ENCODE results near the gene CSK.
A peak's percentile ranks its signal among the peaks of the same experiment; 100 is the strongest.

Gene CSK

DNA sequence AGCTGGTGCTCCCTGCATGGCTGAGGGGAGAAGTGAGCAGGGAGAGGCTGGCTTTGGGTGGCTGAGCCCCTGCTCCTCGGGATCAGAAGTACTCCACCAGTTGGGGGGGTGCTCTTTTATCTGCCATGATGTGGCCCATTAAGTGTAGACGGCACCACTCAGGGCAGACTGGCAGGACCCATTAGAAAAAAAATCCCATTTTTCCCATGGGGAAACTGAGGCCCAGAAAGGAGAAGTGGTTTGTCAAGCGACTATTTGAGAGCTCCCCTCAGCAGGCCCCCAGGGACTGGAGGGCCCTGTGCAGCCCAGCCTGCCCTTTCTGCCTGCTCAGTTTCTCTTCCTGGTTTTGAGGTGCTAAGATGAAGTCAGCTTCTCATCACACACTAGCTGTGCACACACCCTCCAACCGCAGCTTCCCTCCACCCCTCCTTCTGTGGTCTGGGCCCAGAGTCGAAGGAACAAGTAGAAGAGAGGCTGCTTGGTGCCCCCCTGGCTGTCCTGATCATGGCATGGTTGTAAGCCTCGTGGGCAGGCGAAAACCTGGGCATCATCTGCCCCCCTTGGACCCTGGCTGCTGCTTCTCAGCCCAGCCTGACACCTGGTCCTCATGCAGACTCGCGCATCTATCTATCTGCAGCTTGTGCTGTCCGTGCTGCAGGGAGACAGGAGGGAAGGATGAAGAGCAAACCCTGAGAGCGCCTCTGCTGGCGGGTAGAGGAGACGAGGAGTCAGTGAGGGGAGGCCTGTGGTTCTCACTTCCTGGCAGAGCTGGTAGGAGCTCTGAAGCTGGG is 5.6 kb downstream of the CSK start:
- Mint-ChIP-seq H3K27me3 (ENCODE audit: low read depth) (no peaks in the 10 kb centered on the region), H3K4me3 (peak overlapping the region; percentile 88), H3K36me3 (ENCODE audit: low read depth) (peaks cover 77% of the 10 kb centered on the region), H3K27ac (peak overlapping the region; percentile 98), H3K4me1 (ENCODE audit: low read depth) (peaks cover 63% of the 10 kb centered on the region), H3K9me3 (no peaks in the 10 kb centered on the region)
- peak; percentile 93 for DNase-seq (ENCODE audit: low spot score)

DNA sequence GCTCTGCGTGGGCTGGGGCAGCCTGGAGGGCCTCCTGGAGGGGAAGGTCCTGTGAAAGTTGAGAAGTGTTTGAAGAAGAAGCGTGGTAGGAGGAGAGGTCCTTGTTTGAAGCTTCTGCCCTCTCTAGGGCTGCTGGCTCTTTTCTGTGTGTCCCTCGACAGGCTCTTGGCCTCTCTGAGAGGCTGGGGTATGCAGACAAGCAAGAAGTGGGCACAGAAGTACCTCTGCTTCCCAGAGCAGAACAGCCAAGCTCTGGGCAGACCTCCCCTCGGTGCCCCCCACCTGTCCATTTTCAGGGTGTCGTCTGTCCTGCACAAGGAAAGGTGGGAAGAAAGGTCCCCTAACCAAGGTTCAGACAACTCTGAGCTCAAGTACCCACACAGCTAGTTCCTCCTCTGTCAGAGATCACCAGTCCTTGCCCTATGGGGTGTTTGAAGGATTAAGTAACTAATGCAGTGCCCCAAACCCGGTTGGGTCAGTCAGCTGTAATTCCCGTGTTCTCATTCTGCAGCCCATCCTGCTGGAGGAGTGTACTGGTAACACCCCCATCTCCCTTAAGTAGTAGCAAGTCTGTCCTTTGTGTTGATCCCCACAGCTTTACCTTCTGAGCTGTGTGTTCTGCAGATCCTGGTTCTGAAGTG is 6.3 kb downstream of the CSK start:
- no peaks in the 10 kb centered on the region for H3K9me3 Mint-ChIP-seq
- H3K4me3 Mint-ChIP-seq, result peak overlapping the region; percentile 88
- peaks cover 70% of the 10 kb centered on the region for H3K4me1 Mint-ChIP-seq (ENCODE audit: low read depth)
- no peaks in the 10 kb centered on the region for H3K27me3 Mint-ChIP-seq (ENCODE audit: low read depth)
- H3K36me3 Mint-ChIP-seq (ENCODE audit: low read depth), result peaks cover 72% of the 10 kb centered on the region
- peak; percentile 20 for DNase-seq (ENCODE audit: low spot score)
- H3K27ac Mint-ChIP-seq, result peak overlapping the region; percentile 98

DNA sequence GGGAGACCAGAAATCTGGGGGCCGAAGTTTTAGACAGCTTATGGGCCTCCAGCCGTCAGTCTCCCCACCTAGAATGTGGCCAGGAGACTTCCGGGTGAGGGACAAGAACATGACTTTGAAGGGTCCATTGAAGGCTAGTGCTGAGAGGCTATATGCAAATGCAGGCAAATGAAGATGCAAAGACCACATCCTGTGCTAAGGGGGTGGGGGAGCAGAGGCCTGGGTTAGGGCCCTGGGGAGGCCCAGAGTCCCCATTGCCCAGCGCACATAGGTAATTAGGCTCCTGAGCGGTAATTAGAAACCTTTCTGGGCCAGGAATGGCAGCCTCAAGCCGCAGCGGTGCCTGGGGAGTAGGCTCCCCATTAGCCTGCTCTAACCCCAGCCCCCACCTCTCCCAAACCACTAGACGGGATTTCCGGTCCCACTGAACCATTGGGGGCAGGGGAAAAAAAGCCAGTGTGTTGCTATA is 6.8 kb downstream of the CSK start:
- peak; percentile 70 for DNase-seq (ENCODE audit: low spot score)
- peak overlapping the region; percentile 88 for H3K4me3 Mint-ChIP-seq
- H3K27ac Mint-ChIP-seq, result peak overlapping the region; percentile 98
- H3K9me3 Mint-ChIP-seq, result no peaks in the 10 kb centered on the region
- H3K4me1 Mint-ChIP-seq (ENCODE audit: low read depth), result peaks cover 75% of the 10 kb centered on the region
- H3K27me3 Mint-ChIP-seq (ENCODE audit: low read depth), result no peaks in the 10 kb centered on the region
- H3K36me3 Mint-ChIP-seq (ENCODE audit: low read depth), result peaks cover 66% of the 10 kb centered on the region

DNA sequence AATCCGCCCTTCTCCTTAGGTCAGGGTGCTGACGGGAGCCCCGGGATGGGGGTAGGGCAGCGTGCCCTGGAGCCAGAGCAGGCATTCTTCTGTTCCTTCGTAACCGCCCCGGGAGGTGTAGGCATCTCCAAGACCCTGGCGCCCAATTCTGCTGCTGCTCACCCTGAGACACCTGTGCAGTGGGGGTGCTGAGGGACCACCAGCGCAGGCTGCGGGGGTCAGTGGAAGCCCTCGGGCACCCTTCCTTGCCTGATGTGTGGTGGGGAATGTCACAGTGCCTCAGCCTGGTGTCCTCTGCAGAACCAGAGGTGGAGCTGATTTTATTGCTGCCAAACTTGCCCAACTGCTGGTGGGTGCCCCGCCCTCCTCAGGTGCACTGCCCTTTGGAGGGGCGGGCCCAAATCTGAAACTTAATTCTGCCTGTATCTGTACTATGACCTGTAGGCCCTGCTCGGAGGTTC is 7.3 kb downstream of the CSK start:
- Mint-ChIP-seq H3K27me3 (ENCODE audit: low read depth) (no peaks in the 10 kb centered on the region), H3K27ac (peak overlapping the region; percentile 98), H3K4me3 (peak overlapping the region; percentile 88), H3K36me3 (ENCODE audit: low read depth) (peaks cover 62% of the 10 kb centered on the region), H3K9me3 (no peaks in the 10 kb centered on the region), H3K4me1 (ENCODE audit: low read depth) (peaks cover 77% of the 10 kb centered on the region)
- no peak for DNase-seq (ENCODE audit: low spot score)

DNA sequence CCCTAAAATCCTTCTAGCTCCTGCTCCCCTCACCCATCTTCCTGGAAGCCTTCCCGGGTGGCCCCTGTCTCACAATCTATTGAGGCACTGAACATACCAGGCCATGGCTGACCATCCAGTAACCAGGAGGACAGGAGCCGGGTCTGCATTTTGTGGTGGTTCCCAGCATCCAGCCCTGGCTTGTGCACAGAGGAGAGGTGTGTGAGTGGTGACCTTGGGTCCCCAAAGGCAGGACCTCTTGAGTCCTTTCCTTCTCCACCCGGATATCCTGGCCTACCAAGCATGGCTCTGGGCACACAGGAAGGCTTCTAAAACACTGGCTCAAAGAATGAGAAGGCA is 7.8 kb downstream of the CSK start:
- no peaks in the 10 kb centered on the region for H3K27me3 Mint-ChIP-seq (ENCODE audit: low read depth)
- no peak for DNase-seq (ENCODE audit: low spot score)
- H3K36me3 Mint-ChIP-seq (ENCODE audit: low read depth), result peaks cover 58% of the 10 kb centered on the region
- no peaks in the 10 kb centered on the region for H3K9me3 Mint-ChIP-seq
- H3K27ac Mint-ChIP-seq, result peak overlapping the region; percentile 98
- peaks cover 77% of the 10 kb centered on the region for H3K4me1 Mint-ChIP-seq (ENCODE audit: low read depth)
- H3K4me3 Mint-ChIP-seq, result peak overlapping the region; percentile 88

DNA sequence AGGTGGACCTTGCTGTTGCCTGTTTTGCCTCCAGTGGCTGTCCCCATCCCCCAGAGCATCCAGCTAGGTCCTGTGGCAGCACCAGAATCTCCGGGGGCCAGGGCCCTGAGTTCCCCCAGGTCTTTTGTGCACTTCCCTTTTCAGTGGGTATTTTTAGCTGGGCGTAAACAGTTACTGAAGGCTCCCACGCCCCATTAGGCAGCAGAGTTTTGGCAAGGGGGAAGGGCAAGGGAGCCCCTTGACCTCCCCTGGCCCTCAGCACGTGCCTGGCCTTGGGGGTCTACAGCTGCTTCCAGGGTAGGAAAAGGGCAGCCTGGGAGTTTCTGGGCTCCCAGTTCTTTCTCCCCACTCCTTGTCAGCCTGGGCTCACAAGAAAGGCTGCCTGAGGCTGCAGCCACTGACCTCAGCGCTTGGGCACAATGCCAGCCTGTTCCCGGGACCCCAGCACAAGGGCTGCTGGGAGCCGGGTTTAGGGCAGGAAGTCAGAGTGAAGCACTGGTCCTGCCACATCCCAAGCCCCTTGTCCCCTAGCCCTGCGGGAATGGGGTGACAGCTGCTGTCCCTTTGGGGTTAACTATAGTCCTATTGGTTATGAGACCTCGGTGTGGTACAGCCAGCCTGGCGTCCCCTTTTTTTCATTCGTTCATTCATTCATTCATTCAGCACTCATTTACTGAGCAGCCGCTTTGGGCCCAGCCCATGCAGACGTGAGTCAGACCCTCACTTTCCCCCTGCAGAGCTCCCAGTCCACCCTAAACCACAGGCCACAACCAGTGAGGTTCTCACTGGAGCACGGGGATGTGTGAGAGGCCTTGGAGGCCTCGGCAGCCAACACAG is 8.4 kb downstream of the CSK start:
- peak; percentile 56 for DNase-seq (ENCODE audit: low spot score)
- Mint-ChIP-seq H3K4me3 (peak overlapping the region; percentile 88), H3K36me3 (ENCODE audit: low read depth) (peaks cover 58% of the 10 kb centered on the region), H3K27me3 (ENCODE audit: low read depth) (no peaks in the 10 kb centered on the region), H3K9me3 (no peaks in the 10 kb centered on the region), H3K4me1 (ENCODE audit: low read depth) (peaks cover 79% of the 10 kb centered on the region), H3K27ac (peak overlapping the region; percentile 98)

DNA sequence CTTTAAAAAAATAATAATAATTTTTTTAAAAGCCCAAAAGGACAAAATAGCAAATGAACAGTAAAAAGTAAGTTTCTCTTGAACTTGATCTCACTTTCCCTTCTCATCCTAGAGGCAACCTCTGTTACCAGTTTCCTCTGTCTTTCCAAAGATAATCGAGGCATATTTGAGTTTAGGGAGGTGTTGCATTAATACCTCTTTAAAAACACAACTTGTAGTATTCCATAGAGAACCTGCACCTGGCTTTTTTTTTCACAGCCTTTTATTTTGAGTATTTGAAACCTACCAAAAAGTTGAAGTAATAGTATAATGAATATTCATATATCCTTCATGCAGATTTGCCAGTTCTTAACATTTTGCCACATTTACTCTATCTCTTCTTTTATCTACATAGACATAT is 9.1 kb downstream of the CSK start:
- peaks cover 56% of the 10 kb centered on the region for H3K36me3 Mint-ChIP-seq (ENCODE audit: low read depth)
- H3K4me1 Mint-ChIP-seq (ENCODE audit: low read depth), result peaks cover 80% of the 10 kb centered on the region
- H3K27me3 Mint-ChIP-seq (ENCODE audit: low read depth), result no peaks in the 10 kb centered on the region
- H3K9me3 Mint-ChIP-seq, result no peaks in the 10 kb centered on the region
- peak overlapping the region; percentile 76 for H3K27ac Mint-ChIP-seq
- peak overlapping the region; percentile 88 for H3K4me3 Mint-ChIP-seq
- no peak for DNase-seq (ENCODE audit: low spot score)

DNA sequence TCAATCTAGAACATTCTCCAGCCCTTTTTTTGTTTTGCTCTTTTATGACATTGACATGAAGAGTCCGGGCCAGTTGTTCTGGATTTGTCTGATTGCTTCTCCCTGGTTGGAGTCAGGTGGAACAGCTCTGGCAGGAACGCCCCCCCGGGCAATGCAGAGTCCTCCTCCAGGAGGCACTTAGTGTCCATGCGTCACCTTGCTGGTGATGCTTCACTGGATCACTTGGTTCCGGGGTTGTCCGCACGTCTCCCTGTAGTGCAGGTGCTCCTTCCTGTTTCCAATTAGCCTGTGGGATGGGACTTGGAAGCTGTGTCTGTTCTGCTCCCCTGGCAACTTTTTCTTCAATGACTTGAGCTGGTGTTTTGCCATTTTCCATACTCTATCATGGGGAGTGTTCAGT is 9.8 kb downstream of the CSK start:
- H3K9me3 Mint-ChIP-seq, result no peaks in the 10 kb centered on the region
- no peak for DNase-seq (ENCODE audit: low spot score)
- H3K27me3 Mint-ChIP-seq (ENCODE audit: low read depth), result no peaks in the 10 kb centered on the region
- H3K27ac Mint-ChIP-seq, result peak overlapping the region; percentile 76
- H3K36me3 Mint-ChIP-seq (ENCODE audit: low read depth), result peaks cover 55% of the 10 kb centered on the region
- H3K4me1 Mint-ChIP-seq (ENCODE audit: low read depth), result peaks cover 79% of the 10 kb centered on the region
- H3K4me3 Mint-ChIP-seq, result peak overlapping the region; percentile 88

DNA sequence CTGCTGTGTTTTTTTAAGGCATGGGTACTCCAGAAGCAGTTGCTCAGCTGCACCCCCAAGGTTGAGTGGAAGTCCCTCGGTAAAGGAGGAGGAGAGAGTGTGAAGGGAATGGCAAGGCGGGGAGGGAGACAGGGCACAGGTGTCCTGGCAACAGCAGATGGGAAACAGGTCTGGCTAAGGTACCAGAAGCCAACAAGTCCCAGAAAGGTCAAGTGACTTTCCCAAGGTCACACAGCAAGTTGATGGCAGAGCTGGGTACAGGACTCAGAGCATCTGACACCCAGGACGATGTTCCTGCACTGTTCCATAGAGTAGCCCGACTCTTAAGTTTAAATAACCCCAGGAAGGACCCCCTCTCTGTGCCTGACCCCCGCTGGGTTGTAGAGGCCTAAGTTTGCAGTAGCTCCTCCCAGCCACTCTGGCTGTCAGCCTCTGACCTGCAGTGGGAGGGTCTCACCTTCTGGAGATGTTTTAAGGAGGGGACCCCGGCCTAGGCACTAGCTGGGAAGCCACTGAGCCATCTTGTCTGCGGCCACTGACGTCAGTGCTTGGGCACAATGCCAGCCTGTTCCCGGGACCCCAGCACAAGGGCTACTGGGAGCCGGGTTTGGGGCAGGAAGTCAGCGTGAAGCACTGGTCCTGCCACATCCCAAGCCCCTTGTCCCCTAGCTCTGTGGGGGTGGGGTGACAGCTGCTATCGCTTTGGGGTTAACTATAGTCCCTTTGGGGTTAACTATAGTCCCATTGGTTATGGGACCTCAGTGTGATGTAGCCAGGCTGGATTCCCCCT is 10.5 kb downstream of the CSK start:
- no peak for DNase-seq (ENCODE audit: low spot score)
- Mint-ChIP-seq H3K4me3 (peak overlapping the region; percentile 88), H3K9me3 (no peaks in the 10 kb centered on the region), H3K36me3 (ENCODE audit: low read depth) (peaks cover 51% of the 10 kb centered on the region), H3K4me1 (ENCODE audit: low read depth) (peaks cover 73% of the 10 kb centered on the region), H3K27me3 (ENCODE audit: low read depth) (no peaks in the 10 kb centered on the region), H3K27ac (peak overlapping the region; percentile 72)

DNA sequence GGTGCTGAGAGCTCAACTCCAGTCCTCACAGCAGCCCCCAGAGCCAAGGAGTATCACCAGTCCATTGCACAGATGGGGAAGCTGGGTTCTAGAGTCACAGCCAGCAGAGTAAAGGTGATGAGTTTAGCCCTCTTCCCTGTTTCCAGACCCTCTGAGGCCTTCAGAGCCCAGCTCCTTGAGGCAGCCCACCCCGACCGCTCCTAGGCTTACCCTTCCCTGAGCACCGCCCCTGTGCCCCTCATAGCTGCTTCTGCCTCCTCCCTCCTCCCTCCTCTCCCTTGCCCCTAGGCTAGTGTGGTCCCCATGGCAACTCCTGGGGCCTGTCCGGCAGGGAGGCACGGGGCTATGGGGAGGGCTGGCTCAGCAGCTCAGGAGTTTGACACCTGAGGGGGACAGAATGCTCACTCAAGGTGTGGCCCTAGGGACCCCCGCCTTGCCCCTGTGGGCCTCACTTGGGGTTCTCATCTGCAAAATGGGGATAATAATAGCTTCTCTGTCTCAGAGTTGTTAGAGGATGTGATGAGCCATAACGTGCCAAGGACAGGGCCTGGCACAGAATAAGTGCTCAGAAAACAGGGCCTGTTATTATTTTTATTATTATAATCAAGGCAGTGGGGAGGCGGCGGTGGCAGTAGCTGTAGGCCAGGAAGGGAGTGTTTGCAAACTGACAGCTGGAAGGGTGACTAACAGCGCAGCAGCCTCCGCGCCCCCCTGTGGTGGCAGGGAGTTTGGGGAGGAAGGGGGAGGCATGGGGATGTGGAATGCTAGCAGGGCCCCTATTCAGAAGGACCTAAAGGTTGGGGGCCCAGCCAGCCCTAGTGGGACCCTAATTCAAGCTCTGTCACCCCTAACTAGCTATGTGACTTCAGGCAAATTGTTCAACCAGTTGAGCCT is 11.5 kb downstream of the CSK start:
- no peaks in the 10 kb centered on the region for H3K27me3 Mint-ChIP-seq (ENCODE audit: low read depth)
- H3K4me1 Mint-ChIP-seq (ENCODE audit: low read depth), result peaks cover 72% of the 10 kb centered on the region
- peak overlapping the region; percentile 63 for H3K4me3 Mint-ChIP-seq
- peak overlapping the region; percentile 56 for H3K27ac Mint-ChIP-seq
- H3K9me3 Mint-ChIP-seq, result no peaks in the 10 kb centered on the region
- peak; percentile 50 for DNase-seq (ENCODE audit: low spot score)
- H3K36me3 Mint-ChIP-seq (ENCODE audit: low read depth), result peaks cover 52% of the 10 kb centered on the region

DNA sequence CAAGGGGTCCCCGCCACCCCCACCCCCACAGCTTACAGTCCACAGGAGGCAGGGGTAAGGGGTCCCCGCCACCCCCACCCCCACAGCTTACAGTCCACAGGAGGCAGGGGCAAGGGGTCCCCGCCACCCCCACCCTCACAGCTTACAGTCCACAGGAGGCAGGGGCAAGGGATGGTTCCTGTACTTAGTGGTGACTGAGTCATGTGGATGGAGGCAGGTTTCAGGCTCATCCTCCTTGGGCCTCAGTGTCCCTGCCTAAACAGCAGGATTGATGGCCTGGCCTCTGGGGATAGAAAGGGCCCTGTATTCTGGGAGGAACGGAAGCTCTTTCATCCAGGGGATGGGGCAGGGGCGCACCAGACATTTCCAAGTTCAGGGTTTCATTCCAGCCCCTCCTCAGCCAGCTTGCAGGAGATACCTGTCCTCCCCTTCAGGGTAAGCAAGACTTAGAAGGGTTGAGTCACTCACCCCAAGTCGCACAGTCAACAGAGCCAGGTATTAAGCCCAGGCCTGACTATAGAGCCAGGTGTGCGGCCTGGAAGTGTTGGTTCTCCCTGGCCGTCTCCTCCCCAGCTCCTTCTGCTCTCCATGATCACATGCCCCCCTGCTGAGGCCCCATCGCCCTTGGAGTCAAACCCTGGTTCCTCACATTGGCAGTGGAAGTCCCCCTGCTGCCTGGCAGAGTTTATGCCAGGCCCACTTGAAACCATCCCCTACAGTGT is 12.5 kb downstream of the CSK start:
- DNase-seq (ENCODE audit: low spot score), result no peak
- Mint-ChIP-seq H3K4me1 (ENCODE audit: low read depth) (peaks cover 68% of the 10 kb centered on the region), H3K9me3 (no peaks in the 10 kb centered on the region), H3K4me3 (peak overlapping the region; percentile 66), H3K27ac (peak overlapping the region; percentile 83), H3K36me3 (ENCODE audit: low read depth) (peaks cover 48% of the 10 kb centered on the region), H3K27me3 (ENCODE audit: low read depth) (no peaks in the 10 kb centered on the region)

DNA sequence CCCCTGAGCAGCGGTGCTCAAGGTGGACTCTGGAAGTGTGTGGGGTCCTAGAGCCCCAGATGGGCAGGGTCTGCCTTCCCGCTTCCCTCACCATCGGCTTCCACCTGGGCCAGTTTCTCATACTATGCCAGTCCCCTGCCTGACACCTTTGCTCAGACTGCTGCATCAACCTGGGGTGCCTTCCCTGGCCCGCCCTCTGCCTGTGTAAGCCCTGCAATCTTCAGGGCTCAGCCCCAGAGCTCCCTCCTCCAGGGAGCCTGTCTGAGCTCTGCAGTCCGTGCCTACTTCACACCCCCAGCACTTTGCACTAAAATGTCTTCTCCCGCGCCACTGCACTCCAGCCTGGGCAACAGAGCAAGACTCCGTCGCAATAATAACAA is 13.1 kb downstream of the CSK start:
- H3K9me3 Mint-ChIP-seq, result no peaks in the 10 kb centered on the region
- peaks cover 48% of the 10 kb centered on the region for H3K36me3 Mint-ChIP-seq (ENCODE audit: low read depth)
- no peaks in the 10 kb centered on the region for H3K27me3 Mint-ChIP-seq (ENCODE audit: low read depth)
- H3K4me1 Mint-ChIP-seq (ENCODE audit: low read depth), result peaks cover 68% of the 10 kb centered on the region
- H3K27ac Mint-ChIP-seq, result peak overlapping the region; percentile 83
- H3K4me3 Mint-ChIP-seq, result peak overlapping the region; percentile 66
- no peak for DNase-seq (ENCODE audit: low spot score)

All from T-helper 2 cell treated with Interferon-gamma antibody and Interleukin-4, amounts not matched to agents 5 μg/mL and 100 μg/mL, for 36 hours (primary cell).